ENCODE results near the gene KRT12.
"Not testable (repeated sequence)": the region's sequence is repeated elsewhere in the genome, so short reads cannot be mapped to it uniquely, and the experiment has no call there.

KRT12 gene

DNA sequence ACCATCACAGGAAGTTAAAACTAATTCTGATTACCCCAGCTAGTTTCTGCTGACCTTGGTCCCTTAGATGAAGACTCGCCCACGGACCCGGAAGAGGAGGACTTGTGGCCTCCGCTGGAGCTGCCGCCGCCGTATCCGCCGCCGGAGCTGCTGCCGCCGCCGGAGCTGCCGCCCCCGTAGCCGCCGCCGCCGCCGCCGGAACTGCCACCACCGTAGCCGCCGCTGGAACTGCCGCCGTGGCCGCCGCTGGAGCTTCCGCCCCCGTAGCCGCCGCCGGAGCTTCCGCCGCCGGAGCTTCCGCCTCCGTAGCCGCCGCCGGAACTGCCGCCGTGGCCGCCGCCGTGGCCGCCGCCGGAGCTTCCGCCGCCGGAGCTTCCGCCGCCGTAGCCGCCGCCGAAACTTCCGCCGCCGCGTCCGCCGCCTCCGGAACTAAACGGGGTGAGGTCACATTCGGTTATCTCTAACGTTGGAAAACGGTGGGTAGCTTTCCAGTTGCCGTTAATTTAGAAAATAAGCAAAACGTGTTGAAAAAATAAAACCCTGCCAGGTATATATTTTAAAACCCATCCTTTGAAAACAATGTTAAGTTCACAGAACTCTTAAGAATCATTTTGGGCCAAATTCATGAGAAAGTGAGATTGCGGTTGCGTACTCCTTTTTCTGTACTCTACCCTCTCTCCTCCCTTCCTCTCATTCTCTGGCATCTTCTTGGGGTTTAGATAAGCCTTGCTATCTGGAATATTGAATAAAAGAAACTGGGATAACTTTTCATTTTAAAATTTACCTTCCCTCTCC, 48.1 kb downstream of the KRT12 start:
- DNase-seq (ENCODE audit: low read depth in 1 of 2, low spot score in 1 of 2) = peak; percentile 71 to 78

DNA sequence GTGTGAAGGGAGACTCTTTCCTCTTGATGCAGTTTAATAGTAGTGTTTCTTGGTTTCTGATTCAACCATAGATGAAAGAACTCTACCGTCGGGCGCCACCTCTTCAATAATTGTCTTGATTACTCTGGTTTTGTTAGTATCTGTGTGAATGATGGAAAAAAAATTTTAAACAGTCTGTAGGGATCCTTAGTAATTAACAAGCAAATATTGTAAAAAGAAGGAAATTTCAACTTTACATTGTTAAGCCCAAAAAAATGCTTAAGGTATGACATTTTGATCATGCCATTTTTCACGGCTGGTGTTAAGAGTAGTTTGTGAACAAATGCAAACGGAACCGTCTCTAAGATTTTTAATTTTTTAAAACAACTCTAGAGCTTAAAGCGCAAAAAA, 48.7 kb downstream of the KRT12 start:
- DNase-seq (ENCODE audit: low read depth in 1 of 2, low spot score in 1 of 2) = no peak

GRCh38 chr17:40817103-40817682, 49.8 kb downstream of the KRT12 start:
- DNase-seq (ENCODE audit: low read depth in 1 of 2, low spot score in 1 of 2) = no peak

DNA sequence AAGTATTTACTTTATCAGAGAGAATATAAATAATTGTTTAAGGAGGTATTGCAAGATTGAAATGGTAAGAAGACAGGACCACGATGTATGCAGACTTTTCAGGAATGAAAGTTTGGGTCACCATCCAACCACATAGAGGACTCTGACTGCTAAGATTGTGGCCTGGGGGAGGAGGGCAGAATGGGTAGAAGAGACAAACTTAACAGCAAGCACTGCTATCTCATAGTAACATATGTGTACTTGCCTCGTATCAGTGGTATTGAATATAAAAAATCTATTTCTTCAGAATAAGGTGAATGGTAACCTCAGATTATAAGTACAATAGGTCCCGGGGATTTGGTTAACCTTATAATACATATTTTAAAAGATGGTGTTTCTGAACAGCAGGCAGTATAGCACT, 50.5 kb downstream of the KRT12 start:
- no peak for DNase-seq (ENCODE audit: low read depth in 1 of 2, low spot score in 1 of 2)

GRCh38 chr17:40815381-40815780, 51.6 kb downstream of the KRT12 start:
- no peak for DNase-seq (ENCODE audit: low read depth in 1 of 2, low spot score in 1 of 2)

DNA sequence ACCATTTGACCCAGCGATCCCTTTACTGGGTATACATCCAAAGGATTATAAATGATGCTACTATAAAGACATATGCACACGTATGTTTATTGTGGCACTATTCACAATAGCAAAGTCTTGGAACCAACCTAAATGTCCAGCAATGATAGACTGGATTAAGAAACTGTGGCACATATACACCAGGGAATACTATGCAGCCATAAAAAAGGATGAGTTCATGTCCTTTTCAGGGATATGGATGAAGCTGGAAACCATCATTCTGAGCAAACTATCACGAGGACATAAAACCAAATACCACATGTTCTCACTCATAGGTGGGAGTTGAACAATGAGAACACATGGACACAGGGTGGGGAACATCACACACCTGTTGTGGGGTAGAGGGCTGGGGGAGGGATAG, 52.4 kb downstream of the KRT12 start:
- DNase-seq (ENCODE audit: low read depth in 1 of 2, low spot score in 1 of 2) = not testable (repeated sequence)

DNA sequence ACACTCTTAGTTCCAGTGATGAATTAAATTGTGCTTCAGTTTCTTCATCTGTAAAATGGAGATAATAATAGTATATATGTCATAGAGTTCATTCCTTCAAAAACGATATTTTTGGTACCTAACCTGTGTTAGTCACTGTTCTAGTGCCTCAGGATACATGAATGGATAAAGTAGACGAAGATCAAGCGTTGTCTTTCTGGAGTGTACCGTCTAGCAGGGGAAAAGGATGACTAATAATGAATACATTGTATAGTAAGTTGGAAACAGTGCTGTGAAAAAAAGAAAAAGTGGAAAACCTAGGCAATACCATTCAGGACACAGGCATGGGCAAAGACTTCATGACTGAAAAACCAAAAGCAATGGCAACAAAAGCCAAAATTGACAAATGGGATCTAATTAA, 53.2 kb downstream of the KRT12 start:
- no peak for DNase-seq (ENCODE audit: low read depth in 1 of 2, low spot score in 1 of 2)

DNA sequence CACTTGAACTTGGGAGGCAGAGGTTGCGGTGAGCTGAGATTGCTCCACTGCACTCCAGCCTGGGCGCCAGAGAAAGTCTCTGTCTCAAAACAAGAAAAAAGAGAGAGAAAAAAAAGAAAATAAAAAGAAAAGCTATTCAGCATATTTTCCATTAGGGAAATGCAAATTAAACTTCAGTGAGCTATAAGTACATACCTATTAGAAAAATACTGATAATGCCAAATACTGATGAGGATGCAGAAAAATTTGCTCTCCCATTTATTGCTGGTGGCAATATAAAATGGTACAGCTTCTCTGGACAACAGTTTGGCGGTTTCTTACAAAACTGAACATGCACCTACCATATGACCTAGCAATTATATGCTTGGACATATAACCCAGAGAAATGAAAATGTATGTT, 54.4 kb downstream of the KRT12 start:
- DNase-seq (ENCODE audit: low read depth in 1 of 2, low spot score in 1 of 2) = no peak

All from activated T-helper 1 cell treated with anti-CD3 and anti-CD28 coated beads, Interleukin-2, amount 50 U/mL, for 16 hours (primary cell).